ENCODE results near the gene EXOC4.
A peak's percentile ranks its signal among the peaks of the same experiment; 100 is the strongest.
"Not testable (repeated sequence)": the region's sequence is repeated elsewhere in the genome, so short reads cannot be mapped to it uniquely, and the experiment has no call there.

EXOC4 gene

DNA sequence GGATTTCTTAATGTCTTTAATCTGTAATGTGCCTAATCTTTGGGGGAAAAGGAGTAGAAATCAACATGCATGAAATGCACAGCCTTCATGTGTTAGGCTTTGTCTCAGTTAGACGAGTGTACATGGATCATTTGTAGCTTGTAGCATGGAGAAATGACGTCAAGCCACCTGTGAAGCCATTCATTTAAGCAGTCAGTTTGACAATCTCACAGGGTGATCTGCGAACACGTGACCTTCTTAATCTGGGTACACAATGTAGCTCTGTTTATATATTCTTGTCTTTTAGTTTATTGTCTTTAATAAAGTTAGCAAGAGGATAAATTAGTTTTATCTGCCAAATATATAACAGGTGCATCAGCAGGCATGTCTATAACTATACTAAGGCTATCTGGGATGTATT, 522.3 kb downstream of the EXOC4 start:
- H3K4me3 ChIP-seq (replicated peaks; ENCODE audit: low read depth, low read length) = no peak overlapping the region
- no peaks in the 10 kb centered on the region for H3K27me3 ChIP-seq (replicated peaks; ENCODE audit: control insufficient read depth, insufficient read depth, low read length)
- TF ChIP-seq, protein P1, sequence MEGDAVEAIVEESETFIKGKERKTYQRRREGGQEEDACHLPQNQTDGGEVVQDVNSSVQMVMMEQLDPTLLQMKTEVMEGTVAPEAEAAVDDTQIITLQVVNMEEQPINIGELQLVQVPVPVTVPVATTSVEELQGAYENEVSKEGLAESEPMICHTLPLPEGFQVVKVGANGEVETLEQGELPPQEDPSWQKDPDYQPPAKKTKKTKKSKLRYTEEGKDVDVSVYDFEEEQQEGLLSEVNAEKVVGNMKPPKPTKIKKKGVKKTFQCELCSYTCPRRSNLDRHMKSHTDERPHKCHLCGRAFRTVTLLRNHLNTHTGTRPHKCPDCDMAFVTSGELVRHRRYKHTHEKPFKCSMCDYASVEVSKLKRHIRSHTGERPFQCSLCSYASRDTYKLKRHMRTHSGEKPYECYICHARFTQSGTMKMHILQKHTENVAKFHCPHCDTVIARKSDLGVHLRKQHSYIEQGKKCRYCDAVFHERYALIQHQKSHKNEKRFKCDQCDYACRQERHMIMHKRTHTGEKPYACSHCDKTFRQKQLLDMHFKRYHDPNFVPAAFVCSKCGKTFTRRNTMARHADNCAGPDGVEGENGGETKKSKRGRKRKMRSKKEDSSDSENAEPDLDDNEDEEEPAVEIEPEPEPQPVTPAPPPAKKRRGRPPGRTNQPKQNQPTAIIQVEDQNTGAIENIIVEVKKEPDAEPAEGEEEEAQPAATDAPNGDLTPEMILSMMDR (IDR thresholded peaks at IDR 0.05; ENCODE audit: insufficient read depth, low read length, poor library complexity, severe bottlenecking) = no peak
- no peak for DNase-seq (ENCODE audit: extremely low read depth, insufficient read length)
- no peaks in the 10 kb centered on the region for H3K36me3 ChIP-seq (ENCODE audit: control insufficient read depth, insufficient read depth, low read length)

DNA sequence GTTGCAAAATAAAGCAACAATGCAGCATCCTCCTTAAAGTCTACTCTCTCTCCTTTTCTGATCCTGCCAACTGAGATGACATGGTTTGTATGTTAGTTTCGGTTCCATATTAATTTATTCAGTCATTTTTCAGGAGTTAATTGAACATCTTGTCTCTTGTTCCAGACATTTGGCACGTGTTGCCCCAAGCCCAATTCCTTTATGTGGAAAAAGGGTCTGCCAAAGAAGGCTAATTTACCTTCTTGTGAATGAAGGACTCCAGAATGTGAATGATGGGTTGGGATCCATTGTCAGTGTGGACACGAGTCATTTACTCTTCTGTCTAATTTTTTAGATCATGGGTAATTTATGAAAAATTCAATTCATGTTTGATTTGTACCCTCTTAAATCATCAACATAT, 523.4 kb downstream of the EXOC4 start:
- H3K4me3 ChIP-seq (replicated peaks; ENCODE audit: low read depth, low read length) = no peak overlapping the region
- no peaks in the 10 kb centered on the region for H3K36me3 ChIP-seq (ENCODE audit: control insufficient read depth, insufficient read depth, low read length)
- DNase-seq (ENCODE audit: extremely low read depth, insufficient read length) = no peak
- no peaks in the 10 kb centered on the region for H3K27me3 ChIP-seq (replicated peaks; ENCODE audit: control insufficient read depth, insufficient read depth, low read length)
- TF ChIP-seq, protein P1 (IDR thresholded peaks at IDR 0.05; ENCODE audit: insufficient read depth, low read length, poor library complexity, severe bottlenecking) = no peak

DNA sequence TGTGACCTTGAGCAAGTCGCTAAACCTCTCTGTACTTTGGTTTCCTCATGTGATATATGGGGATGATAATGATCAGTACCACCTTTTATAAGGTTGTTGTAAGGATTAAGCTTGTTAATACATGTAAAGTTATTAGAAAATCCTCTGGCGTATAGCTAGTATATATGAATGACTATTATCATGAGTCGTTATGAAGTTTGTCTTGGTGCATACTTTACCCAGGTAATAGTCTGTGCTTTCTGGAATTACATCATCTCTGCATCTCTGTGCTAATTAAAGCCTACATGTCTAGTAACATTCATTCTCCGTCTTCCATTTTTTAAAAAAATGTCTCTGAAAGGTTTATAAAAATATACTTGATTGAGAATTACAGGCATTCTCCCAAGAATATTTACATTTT, 524.8 kb downstream of the EXOC4 start:
- TF ChIP-seq, protein P1 (IDR thresholded peaks at IDR 0.05; ENCODE audit: insufficient read depth, low read length, poor library complexity, severe bottlenecking) = no peak
- H3K27me3 ChIP-seq (replicated peaks; ENCODE audit: control insufficient read depth, insufficient read depth, low read length) = no peaks in the 10 kb centered on the region
- no peaks in the 10 kb centered on the region for H3K36me3 ChIP-seq (ENCODE audit: control insufficient read depth, insufficient read depth, low read length)
- no peak overlapping the region for H3K4me3 ChIP-seq (replicated peaks; ENCODE audit: low read depth, low read length)
- DNase-seq (ENCODE audit: extremely low read depth, insufficient read length) = no peak

DNA sequence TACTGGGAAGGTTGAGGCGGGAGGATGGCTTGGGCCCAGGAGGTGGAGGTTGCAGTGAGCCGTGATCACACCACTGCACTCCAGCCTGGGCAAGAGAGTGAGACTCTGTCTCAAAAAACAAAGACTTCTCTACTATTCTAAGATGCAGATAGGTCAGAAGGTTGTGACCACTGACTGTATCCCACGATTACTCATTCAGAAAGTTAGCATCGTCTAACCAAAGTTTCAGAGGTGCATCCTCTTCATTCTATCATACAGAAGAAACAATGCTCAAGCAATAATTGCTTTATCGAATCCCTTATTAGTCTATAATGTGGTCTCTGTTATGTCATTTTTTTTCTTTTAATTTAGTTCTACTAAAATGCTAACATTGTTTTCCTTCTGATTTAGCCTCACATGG, 525.6 kb downstream of the EXOC4 start:
- Histone ChIP-seq H3K4me3 (replicated peaks; ENCODE audit: low read depth, low read length) (no peak overlapping the region), H3K27me3 (replicated peaks; ENCODE audit: control insufficient read depth, insufficient read depth, low read length) (no peaks in the 10 kb centered on the region), H3K36me3 (ENCODE audit: control insufficient read depth, insufficient read depth, low read length) (no peaks in the 10 kb centered on the region)
- TF ChIP-seq, protein P1 (IDR thresholded peaks at IDR 0.05; ENCODE audit: insufficient read depth, low read length, poor library complexity, severe bottlenecking) = no peak
- DNase-seq (ENCODE audit: extremely low read depth, insufficient read length) = peak; percentile 26

DNA sequence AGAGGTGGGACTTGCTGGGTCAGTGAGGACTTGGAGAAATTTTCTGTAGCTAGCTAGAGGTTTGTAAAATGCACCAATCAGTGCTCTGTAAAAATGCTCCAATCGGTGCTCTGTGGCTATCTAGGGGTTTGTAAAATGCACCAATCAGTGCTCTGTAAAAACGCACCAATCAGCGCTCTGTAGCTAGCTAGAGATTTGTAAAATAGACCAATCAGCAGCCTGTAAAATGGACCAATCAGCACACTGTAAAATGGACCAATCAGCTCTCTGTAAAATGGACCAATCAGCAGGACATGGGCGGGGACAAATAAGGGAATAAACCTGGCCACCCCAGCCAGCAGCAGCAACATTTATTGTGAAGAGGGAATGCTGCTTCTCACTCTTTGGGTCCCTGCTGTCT, 526.7 kb downstream of the EXOC4 start:
- H3K4me3 ChIP-seq (replicated peaks; ENCODE audit: low read depth, low read length); DNase-seq (ENCODE audit: extremely low read depth, insufficient read length); H3K36me3 ChIP-seq (ENCODE audit: control insufficient read depth, insufficient read depth, low read length); H3K27me3 ChIP-seq (replicated peaks; ENCODE audit: control insufficient read depth, insufficient read depth, low read length): not testable (repeated sequence)

DNA sequence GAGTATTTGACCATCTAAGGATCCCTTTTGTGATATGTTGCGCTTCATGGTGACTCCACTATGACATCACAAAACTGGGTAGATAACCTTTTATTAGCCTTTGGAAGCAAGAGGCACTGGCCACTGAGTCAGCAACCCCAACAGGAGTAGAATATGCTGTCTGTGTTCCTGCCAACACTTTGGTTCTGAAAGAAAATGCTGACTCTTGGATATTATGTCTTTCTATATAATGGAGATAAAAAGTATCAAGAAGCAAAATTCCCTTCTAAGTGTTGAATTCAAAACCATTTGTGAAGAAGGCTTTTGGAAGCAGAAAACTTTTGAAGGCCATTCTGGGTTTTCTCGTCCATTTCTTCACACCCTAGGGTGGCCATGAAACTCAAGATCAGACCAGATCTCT, 528.0 kb downstream of the EXOC4 start:
- H3K36me3 ChIP-seq (ENCODE audit: control insufficient read depth, insufficient read depth, low read length) = no peaks in the 10 kb centered on the region
- H3K27me3 ChIP-seq (replicated peaks; ENCODE audit: control insufficient read depth, insufficient read depth, low read length) = no peaks in the 10 kb centered on the region
- DNase-seq (ENCODE audit: extremely low read depth, insufficient read length) = no peak
- no peak overlapping the region for H3K4me3 ChIP-seq (replicated peaks; ENCODE audit: low read depth, low read length)
- TF ChIP-seq, protein P1 (IDR thresholded peaks at IDR 0.05; ENCODE audit: insufficient read depth, low read length, poor library complexity, severe bottlenecking) = no peak

Measured in GM06990 (cell line).